Right kidney (tissue), 1 donor: Measurements from ENCODE around the gene PRELID3B.

Experiments
- DNase-seq: peaks from one replicate; pipeline ENCODE4 v3.0.0-alpha.2; 2016

PRELID3B gene

DNA sequence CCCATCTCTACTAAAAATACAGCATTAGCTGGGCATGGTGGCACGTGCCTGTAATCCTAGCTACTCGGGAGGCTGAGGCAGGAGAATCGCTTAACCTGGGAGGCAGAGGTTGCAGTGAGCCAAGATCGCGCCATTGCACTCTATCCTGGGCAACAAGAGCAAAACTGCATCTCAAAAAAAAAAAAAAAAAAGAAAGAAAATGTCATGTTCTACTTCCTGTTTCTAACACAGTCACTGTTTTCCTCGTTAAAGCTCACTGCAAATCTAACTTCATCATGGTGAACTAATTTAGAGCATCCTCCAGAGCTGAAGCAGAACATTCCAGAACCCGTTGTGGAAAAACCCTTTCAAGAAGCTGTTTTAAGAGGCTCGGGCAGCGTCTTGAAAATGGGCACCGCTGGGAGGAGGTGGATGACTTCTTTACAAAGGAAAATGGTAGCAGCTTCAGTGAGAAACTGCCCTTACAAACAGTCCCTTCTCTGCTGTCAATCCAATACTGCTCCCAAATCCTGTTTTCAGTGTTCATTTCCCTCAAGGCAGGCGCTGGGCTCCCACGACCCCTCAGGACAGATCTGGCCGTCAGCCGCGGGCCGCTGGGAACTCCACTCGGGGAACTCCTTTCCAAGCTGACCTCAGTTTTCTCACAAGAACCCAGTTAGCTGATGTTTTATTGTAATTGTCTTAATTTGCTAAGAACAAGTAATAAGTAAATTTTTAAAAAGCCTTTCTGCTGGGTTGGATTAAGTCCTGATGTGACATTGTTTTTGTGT, 48.0 kb downstream of the PRELID3B start:
- no peak for DNase-seq

DNA sequence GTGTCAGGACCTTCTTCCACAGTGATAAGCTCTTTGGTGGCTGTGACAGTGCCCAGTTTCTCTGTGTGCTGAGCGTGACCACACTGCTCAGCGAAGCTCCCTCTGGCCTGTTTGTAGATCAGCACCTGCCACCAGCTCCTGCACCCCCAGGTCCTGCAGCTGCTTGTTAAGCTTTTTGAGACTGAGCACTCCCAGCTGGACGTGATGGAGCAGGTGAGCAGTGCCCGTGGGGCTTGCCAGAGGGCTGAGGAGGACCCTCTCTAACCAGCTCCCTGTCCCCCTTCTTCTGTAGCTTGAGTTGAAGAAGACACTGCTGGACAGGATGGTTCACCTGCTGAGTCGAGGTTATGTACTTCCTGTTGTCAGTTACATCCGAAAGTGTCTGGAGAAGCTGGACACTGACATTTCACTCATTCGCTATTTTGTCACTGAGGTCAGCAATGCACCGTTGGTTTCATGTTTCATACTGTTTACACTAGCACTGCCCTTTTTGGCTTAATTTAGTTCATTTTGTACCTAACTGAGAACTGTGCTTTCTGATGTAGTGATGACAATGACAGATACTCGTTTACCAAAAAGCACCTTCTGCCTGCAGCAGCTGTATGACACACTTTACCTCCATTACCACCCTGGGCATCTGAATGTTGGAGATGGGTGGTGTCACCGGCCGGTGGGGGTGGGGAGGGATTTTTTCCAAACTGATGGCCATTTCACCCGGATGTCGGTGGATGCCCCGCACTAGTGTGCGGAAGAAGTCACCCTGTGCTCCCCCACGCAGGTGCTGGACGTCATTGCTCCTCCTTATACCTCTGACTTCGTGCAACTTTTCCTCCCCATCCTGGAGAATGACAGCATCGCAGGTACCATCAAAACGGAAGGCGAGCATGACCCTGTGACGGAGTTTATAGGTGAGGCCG, 49.0 kb downstream of the PRELID3B start:
- no peak for DNase-seq

GRCh38 chr20:58992911-58993310, 49.7 kb downstream of the PRELID3B start:
- DNase-seq, result no peak

DNA sequence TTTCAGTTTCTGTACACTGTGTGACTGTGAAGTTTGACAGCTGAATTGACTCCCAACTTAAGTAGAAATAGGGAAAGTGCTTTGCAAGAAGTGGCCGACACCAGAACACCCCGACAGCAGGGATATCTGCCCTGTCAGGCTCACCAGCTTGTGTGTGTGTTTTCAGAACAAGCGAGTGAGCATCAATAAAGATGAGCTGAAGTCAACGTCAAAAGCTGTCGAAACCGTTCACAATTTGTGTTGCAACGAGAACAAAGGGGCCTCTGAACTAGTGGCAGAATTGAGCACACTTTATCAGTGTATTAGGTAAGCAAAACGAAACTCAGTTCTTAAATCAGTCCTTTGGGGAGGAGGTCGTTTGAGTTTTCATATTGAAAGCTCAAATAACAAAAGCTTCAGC, 50.9 kb downstream of the PRELID3B start:
- no peak for DNase-seq

DNA sequence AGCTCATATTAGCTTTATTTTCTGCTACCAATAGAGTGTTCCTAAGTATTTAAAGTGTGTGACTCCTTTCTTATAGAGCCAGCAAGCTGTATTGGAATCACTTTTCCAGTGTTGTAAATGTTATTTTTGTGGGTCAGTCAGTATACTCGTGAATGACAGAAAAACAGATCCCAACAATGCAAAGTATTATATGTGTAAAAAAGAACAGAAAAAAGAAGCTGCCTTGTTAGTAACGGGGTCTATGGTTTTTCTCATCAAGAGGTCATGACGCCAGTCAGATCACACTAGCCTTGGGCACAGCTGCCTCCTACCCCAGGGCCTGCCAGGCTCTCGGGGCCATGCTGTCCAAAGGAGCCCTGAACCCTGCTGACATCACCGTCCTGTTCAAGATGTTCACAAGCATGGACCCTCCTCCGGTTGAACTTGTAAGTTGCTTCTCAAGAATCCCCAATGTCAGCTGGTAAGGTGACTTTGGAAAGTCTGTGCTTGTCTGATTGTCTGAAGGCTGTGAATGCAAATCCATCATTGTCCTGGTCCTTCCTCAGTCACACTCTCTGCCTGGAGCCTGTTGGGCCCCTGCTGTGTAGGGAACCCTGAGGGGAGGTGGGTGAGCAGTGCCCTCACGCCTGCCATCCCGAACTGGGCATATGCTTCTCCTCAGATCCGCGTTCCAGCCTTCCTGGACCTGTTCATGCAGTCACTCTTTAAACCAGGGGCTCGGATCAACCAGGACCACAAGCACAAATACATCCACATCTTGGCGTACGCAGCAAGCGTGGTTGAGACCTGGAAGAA, 51.7 kb downstream of the PRELID3B start:
- no peak for DNase-seq

- no peak for DNase-seq
Measured at GRCh38 chr20:58989196-58989595, 53.4 kb downstream of the PRELID3B start.

DNA sequence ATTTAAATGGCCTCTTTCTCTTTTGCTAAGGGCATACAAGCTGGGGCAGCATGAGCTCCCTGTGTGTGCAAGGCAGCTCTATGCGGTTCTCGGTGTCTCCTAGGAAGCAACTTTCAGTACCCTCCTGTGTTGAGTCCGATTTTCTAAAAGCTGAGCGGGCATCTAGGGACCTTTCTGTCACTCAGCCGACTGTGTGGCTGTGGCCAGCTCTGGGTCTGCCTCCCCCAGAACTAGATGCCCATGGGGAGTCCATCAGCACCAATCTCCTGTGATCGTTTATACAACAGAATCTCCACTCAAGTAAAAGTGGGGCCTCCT, 54.1 kb downstream of the PRELID3B start:
- no peak for DNase-seq

DNA sequence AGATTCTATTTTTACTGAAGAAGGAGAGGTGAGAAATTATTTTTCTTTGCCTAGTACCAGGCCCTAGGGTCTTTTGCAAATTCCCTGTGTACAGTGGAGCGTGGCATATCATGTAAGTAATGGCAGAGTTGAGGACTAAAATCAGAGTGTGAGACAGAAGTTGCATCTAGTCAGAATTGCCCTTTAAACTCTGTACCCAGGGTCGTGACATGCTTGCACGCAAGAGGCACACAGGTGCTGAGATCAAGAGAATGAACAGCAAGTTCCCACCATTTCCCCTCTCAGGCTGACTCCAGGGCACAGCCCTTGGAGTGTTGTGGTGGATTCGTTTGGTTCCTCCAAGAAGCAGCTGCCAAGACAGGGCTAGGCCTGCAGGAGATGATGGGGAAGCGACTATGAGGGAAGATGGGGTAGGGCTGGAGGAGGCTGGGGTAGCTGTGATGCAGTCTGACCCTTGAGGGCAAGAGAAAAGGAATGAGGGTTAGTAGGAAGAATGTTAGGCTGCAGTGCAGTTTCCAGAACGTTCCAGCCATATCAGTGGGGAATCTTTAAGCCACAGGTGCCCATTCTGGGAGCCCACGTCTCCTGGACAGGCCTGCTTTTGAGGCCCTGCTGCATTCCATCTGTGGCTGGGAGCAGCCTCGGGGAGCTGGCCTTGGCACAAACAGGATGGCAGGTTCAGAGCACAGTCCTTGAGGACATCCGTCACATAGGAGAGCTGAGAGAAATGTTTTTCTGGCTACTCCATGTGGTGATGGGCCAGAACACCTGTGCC, 54.6 kb downstream of the PRELID3B start:
- DNase-seq, result no peak

- no peak for DNase-seq
Measured at GRCh38 chr20:58986968-58987517, 55.5 kb downstream of the PRELID3B start.

GRCh38 chr20:58986286-58986967, 56.2 kb downstream of the PRELID3B start:
- no peak for DNase-seq

DNA sequence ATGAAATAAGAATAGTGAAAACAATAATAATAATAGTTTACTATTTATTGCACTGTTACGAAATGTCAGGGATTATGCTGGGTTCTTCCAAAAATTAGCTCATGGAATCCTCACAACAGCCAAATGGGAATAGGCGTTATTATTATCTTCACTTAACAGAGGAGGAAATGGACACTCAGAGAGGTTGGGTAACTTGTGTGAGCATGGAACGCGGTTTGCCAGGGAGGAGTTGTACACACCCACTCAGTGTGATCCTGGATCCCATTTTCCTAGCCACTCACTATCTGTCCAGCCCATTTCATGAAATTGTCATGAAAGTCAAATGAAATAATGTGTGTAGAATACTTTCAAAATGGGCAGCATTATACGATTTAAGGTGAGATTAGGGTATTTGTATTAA, 56.9 kb downstream of the PRELID3B start:
- no peak for DNase-seq

- DNase-seq, result no peak
Measured at GRCh38 chr20:58984691-58985090, 57.9 kb downstream of the PRELID3B start.
